ENCODE results near the gene CEP85L.
"Not testable (repeated sequence)": the region's sequence is repeated elsewhere in the genome, so short reads cannot be mapped to it uniquely, and the experiment has no call there.

CEP85L gene

GRCh38 chr6:118500130-118501015 is 151.0 kb downstream of the CEP85L start:
- DNase-seq (ENCODE audit: low read depth), result no peak

DNA sequence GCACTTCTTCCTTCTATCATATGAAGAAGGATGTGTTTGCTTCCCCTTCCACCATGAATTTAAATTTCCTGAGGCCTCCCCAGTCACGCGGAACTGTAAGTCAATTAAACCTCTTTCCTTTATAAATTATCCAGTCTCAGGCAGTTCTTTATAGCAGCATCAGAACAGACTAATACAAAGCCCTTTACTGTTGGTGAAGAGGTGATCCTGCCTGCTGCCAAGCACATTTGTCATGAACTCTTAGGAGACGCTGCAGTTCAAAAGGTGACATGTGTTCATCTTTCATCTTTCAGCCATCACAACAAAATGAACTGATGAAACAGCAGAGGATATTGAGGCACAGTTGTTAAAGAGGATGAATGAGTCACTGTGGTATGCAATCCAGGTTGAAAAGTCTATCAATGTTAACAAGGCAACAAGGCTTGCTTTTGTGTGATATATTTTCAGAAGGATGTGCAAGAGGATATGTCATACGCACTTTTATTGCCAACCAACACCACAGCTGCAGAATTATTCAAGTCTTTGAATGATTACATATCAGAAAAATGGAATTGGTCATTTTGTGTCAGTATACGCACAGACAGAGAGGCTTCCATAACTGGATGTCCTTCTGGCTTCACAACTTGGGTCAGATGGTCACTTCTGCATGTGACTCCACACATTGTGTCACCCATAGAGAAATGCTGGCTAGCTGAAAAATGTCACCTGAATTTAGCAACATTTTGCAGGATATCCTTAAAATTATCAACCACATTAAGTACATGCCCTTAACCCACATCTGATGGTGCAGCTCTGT is 155.7 kb downstream of the CEP85L start:
- DNase-seq (ENCODE audit: low read depth), result peak; percentile 31

- DNase-seq (ENCODE audit: low read depth), result peak; percentile 19
Measured at GRCh38 chr6:118494091-118494490, 157.3 kb downstream of the CEP85L start.

DNA sequence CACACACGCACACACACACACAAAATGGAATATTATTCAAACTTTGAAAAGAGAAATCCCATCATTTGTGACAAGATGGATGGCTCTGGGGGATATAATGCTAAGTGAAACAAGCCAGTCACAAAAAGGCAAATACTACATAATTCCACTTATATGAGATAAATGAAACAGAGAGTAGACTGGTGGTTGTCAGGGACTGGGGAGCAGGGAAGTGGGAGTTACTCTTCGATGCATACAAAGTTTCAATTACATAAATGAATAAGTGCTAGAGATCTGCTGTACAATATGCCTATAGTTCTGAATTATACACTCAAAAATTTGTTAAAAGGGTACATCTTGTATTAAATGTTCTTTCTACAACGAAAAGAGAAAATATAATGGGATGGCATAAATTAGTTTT is 161.4 kb downstream of the CEP85L start:
- no peak for DNase-seq (ENCODE audit: low read depth)

GRCh38 chr6:118488631-118489030 is 162.8 kb downstream of the CEP85L start:
- DNase-seq (ENCODE audit: low read depth), result no peak

DNA sequence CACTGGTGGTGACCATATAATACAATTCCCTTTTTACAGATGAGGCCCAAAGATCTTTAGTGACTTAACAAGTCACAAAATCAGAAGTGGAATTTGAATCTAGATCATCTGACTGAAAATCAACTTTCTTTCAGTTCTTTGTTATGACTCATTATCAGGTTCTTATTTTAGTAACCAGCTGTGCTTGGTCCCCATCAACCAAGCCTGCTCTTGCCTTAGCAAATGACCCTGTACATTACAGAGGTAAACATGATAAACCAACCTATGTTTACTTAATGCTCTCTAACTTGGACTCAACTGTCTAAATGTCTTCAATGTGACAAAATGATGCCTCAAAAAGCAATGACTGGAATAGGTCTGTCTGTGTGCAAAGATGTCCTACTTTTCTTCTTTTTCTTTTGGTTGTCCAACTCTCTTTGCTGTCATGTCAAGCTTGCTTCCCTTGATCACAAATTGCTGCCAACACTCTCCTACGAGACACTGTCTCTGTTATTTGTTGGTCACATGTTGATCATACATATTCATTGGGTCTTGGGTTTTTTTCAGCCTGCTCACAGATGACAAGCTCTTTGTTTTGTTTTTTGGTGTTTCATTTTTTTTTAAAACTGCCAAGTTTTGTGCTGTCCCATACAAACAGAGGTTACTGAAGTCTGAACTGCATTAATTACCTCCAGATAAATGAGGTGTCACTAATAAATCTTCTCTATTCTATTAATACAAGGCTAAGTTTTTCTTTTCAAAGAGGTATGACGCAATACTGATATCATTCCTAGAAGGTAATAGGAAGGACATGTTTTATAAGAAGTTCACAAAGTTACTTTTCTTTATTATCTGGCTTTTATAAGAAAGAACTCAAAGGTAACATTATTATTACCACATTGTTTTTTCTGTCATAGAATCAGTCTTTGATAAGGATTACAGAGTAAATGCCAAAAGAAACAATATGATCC is 165.5 kb downstream of the CEP85L start:
- DNase-seq (ENCODE audit: low read depth), result peak; percentile 9

DNA sequence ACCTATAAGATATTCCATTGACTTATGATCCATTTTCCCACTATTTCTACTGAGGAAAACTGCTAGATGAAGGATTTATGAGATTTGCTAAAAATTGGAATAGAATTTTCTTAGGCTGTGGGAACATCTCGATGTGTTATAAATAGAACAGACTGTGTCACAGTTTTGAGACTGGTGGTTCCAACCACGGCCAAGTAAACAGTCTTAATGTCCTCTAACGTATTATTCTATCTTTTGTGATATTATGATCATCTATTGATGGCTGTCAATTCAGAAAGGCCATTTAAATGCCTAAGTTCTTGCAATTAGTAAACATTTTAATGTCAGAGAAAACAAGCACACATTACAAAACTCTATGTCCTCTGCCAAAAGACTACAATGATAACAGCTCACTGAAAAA is 174.8 kb downstream of the CEP85L start:
- DNase-seq (ENCODE audit: low read depth), result no peak

- no peak for DNase-seq (ENCODE audit: low read depth)
Measured at GRCh38 chr6:118473266-118473665, 178.1 kb downstream of the CEP85L start.

DNA sequence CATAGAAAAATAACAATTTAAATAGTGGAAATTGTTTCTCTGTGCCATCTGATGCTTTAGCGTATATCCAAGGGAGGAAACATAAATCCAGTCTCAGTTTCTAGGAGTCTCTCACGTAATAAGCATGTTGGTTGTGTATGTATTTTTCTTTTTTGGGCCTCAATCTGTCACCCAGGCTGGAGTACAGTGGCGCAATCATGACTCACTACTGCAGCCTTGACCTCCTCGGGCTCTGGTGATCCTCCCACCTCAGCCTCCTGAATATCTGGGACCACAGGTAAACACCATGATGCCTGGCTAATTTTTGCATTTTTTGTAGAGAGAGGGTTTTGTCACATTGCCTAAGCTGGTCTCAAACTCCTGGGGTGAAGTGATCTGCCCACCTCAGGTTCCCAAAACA is 181.9 kb downstream of the CEP85L start:
- DNase-seq (ENCODE audit: low read depth), result no peak

GRCh38 chr6:118468682-118469465 is 182.5 kb downstream of the CEP85L start:
- DNase-seq (ENCODE audit: low read depth), result peak; percentile 7

DNA sequence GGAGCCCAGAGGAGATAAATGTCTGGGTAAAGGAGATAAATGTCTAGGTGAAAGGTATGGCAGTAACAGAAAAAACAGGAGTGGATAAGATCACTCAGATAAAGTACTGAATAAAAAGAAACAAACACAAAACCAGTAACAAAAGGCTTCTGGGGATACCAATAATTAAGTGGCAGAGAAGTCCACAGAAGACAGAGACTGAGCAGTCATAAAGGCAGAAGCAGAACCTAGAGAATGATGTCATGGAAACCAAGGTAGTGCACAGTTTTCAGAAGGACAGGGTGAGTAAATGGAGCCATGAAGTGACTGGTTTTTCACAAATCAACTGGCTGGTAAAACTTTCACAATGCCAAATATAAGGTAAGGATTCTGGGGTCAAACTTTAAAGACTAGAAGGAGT is 184.2 kb downstream of the CEP85L start:
- DNase-seq (ENCODE audit: low read depth), result no peak

- no peak for DNase-seq (ENCODE audit: low read depth)
Measured at GRCh38 chr6:118464620-118465019, 186.8 kb downstream of the CEP85L start.

- DNase-seq (ENCODE audit: low read depth), result no peak
Measured at GRCh38 chr6:118460958-118461470, 190.4 kb downstream of the CEP85L start.

GRCh38 chr6:118456982-118457381 is 194.4 kb downstream of the CEP85L start:
- no peak for DNase-seq (ENCODE audit: low read depth)

- DNase-seq (ENCODE audit: low read depth), result no peak
Measured at GRCh38 chr6:118451839-118452238, 199.6 kb downstream of the CEP85L start.

- DNase-seq (ENCODE audit: low read depth), result no peak
Measured at GRCh38 chr6:118444796-118445195, 206.6 kb downstream of the CEP85L start.

DNA sequence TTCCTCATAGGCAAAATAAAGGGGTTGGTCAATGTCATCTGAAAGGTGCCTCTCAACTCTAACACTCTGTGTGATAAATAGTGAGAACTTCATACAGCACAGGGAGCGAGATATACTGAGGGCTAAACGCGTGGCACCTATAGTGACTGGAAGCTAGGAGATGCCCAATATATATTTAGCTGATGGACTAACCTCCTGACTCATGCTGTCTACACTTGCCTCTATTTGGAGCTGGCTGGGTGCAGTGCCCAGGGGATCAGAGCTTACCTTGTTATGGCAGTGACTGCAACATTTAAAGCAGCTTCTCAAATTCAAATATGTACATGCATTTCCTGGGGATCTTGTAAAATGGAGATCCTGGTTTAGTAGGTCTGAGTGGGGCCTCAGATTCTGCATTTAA is 214.9 kb downstream of the CEP85L start:
- no peak for DNase-seq (ENCODE audit: low read depth)

DNA sequence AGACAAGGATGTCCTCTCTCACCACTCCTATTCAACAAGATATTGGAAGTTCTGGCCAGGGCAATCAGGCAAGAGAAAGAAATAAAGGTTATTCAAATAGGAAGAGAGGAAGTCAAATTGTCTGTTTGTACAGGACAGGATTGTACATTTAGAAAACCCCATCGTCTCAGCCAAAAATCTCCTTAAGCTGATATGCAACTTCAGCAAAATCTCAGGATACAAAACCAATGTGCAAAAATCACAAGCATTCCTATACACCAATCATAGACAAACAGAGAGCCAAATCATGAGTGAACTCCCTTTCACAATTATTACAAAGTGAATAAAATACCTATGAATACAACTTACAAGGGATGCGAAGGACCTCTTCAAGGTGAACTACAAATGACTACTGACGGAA is 217.2 kb downstream of the CEP85L start:
- not testable (repeated sequence) for DNase-seq (ENCODE audit: low read depth)

DNA sequence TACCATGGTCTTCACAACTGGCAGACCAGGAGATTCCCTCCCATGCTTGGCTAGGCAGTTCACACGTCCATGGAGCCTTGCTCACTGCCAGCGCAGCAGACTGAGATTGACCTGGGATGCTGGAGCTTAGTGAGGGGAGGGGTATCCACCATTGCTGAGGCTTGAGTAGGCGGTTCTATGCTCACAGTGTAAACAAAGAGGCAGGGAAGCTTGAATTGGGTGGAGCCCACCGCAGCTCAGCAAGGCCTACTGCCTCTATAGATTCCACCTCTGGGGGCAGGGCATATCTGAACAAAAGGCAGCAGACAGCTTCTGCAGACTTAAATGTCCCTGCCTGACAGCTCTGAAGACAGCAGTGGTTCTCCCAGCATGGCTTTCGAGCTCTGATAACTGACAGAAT is 230.1 kb downstream of the CEP85L start:
- not testable (repeated sequence) for DNase-seq (ENCODE audit: low read depth)

DNA sequence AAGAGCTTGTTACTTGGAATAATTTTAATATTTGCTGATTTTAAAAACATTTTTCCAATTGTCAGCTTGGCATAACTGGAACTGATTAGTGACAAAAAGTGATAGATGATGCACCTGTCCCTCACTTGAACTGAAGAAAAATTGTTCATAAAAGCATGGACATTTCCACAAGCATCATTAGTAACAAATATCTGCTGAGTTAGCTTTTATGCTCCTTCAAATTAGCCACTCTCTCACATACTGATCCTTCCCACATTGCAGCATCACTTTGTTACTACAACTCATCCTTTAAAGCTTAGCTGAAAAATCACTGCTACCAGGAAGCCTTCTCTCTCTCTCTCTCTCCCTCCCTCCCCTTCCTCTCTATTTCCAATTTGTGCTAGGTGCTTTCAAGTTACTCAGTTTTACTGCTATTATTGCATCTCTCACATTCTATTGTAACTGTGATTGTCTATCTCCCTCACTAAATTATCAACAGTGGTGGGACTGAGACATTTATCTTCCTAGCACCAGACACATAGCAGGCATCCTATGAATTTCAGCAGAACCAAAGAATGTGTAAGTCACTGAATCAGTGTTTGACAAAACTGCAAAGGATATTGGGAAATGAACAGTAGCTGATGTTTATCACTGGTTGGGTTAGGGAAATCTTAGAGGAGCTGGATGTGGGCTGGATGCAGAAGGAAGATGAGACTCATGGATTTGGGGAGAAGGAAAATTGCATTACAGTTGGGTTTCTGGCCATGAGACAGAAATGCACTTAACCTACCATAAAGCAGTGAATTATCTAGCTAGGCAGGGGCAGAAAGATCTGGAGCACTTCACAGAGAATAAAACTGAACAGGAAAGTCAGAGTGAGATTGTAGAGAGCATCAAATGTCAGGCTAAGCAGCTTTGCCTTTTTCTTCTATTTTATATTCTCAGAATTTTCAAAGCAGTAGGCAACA is 231.7 kb downstream of the CEP85L start:
- DNase-seq (ENCODE audit: low read depth), result peak; percentile 36

All from EH (cell line).